ENCODE measurements around the gene WBP1L. TPM values are rescaled to one million over a fixed set of nuclear protein-coding genes. Genes with fewer than 3 reads are reported as not detected.
A peak's percentile ranks its signal among the peaks of the same experiment; 100 is the strongest.
"Not testable (repeated sequence)": the region's sequence is repeated elsewhere in the genome, so short reads cannot be mapped to it uniquely, and the experiment has no call there.

Gene WBP1L
- total RNA-seq, result 100 to 1,000 TPM; 103 to 204 (median 145) TPM

- TF ChIP-seq, protein P1, sequence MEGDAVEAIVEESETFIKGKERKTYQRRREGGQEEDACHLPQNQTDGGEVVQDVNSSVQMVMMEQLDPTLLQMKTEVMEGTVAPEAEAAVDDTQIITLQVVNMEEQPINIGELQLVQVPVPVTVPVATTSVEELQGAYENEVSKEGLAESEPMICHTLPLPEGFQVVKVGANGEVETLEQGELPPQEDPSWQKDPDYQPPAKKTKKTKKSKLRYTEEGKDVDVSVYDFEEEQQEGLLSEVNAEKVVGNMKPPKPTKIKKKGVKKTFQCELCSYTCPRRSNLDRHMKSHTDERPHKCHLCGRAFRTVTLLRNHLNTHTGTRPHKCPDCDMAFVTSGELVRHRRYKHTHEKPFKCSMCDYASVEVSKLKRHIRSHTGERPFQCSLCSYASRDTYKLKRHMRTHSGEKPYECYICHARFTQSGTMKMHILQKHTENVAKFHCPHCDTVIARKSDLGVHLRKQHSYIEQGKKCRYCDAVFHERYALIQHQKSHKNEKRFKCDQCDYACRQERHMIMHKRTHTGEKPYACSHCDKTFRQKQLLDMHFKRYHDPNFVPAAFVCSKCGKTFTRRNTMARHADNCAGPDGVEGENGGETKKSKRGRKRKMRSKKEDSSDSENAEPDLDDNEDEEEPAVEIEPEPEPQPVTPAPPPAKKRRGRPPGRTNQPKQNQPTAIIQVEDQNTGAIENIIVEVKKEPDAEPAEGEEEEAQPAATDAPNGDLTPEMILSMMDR (IDR thresholded peaks at IDR 0.05 in 4 of 5, conservative IDR thresholded peaks at IDR 0.05 in 1 of 5), result no peak
- TF ChIP-seq POLR2A (IDR thresholded peaks at IDR 0.05), result peak; percentile 90 to 95
- H3K4me1 ChIP-seq, result peaks cover 16 to 27% of the 10 kb centered on the region in 2 donors
- DNase-seq (peak; percentile 98 to 99), ATAC-seq (peak; percentile 96 to 98)
- peak within 1 kb of the TSS; percentile 85 to 99 (median 98) for H3K4me3 ChIP-seq
- no peaks in the 10 kb centered on the region for H3K36me3 ChIP-seq
- in situ Hi-C loops (cut with MboI; ENCODE audit: low sequenced_read_pairs in 4 of 4) (loop anchor here (10.0 to 25.0 kb wide), 4 partner anchors 61 to 494 kb away; partner anchors contain the start of gene RPEL1 (in 2 of the 4)), intact Hi-C loops (cut with DNase I; ENCODE audit: low total_unique reads) (loop anchor here (1.0 to 5.0 kb wide), 3 partner anchors 29 to 109 kb away; partner anchors contain the start of genes ARL3, BORCS7 and SFXN2)
- no peaks in the 10 kb centered on the region for H3K27me3 ChIP-seq
- H3K27ac ChIP-seq, result peak within 1 kb of the TSS; percentile 94 to 98 (median 96)
- no peaks in the 10 kb centered on the region for H3K9me3 ChIP-seq
Measured at GRCh38 chr10:102743588-102744373, at the start of gene WBP1L. TSS of gene WBP1L (plus strand) at chr10:102743948. CDS start at chr10:102744054, 106 bp downstream.

- H3K4me3 ChIP-seq, result not testable (repeated sequence)
Measured at GRCh38 chr10:102695401-102695800, 48.3 kb upstream of the WBP1L start.

DNA sequence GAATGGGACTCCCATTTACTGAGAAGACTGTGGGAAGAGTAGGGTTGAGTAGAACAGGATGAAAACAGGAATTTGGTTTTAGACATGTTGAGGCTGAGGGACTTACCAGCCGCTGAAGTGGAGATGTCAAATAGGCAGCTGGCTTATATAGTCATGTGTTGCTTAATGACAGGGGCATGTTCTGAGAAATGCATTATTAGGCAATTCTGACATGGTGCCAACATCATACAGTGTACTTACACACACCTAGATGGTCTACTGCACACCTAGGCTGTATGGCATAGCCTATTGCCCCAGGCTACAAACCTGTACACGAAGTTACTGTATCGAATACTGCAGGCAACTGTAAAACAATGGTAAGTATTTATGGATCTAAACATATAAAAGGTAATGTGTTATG is 47.0 kb upstream of the WBP1L start:
- TF ChIP-seq, protein P1 (IDR thresholded peaks at IDR 0.05 in 4 of 5, conservative IDR thresholded peaks at IDR 0.05 in 1 of 5), result no peak
- no peak for TF ChIP-seq POLR2A (IDR thresholded peaks at IDR 0.05)
- H3K4me3 ChIP-seq, result no peak overlapping the region
- intact Hi-C loops (cut with DNase I; ENCODE audit: low total_unique reads) (no loop called here), in situ Hi-C loops (cut with MboI; ENCODE audit: low sequenced_read_pairs in 4 of 4) (no loop called here)
- H3K27ac ChIP-seq, result no peak overlapping the region
- DNase-seq (no peak), ATAC-seq (no peak)
- H3K36me3 ChIP-seq, result peaks cover 0 to 5% of the 10 kb centered on the region in 2 donors
- H3K27me3 ChIP-seq, result no peaks in the 10 kb centered on the region
- H3K4me1 ChIP-seq, result no peaks in the 10 kb centered on the region
- H3K9me3 ChIP-seq, result no peaks in the 10 kb centered on the region

More at GRCh38 chr10:102695401-102695800, 48.3 kb upstream of the WBP1L start:
- DNase-seq; in situ Hi-C loops (cut with MboI; ENCODE audit: low sequenced_read_pairs in 4 of 4); H3K27me3 ChIP-seq; H3K4me1 ChIP-seq; intact Hi-C loops (cut with DNase I; ENCODE audit: low total_unique reads); H3K27ac ChIP-seq; H3K36me3 ChIP-seq; ATAC-seq; H3K9me3 ChIP-seq: not testable (repeated sequence)

DNA sequence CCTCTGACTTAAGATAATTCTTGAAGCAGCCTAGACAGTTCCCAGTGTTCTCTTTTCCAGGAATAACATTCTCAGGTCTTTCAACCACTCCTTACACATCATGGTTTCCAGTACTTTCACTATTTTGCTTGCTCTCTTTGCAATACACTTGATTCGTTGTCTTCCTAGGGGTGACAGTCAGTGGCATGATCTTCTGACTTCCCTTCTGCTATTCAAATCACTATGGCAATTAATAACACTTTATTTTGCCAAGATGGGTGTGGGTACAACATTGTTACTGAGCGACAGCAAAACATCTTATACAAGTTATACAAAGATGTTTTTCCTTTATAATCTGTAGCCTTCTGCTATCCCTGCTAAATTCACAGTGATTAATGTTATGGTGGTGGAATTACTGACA is 44.9 kb upstream of the WBP1L start:
- H3K36me3 ChIP-seq, result peaks cover 0 to 5% of the 10 kb centered on the region in 2 donors
- no peak overlapping the region for H3K27ac ChIP-seq
- H3K4me1 ChIP-seq, result no peaks in the 10 kb centered on the region
- in situ Hi-C loops (cut with MboI; ENCODE audit: low sequenced_read_pairs in 4 of 4) (no loop called here), intact Hi-C loops (cut with DNase I; ENCODE audit: low total_unique reads) (no loop called here)
- no peaks in the 10 kb centered on the region for H3K9me3 ChIP-seq
- DNase-seq, result no peak
- no peaks in the 10 kb centered on the region for H3K27me3 ChIP-seq
- H3K4me3 ChIP-seq, result no peak overlapping the region
- no peak for ATAC-seq
- TF ChIP-seq, protein P1 (IDR thresholded peaks at IDR 0.05 in 4 of 5, conservative IDR thresholded peaks at IDR 0.05 in 1 of 5), result no peak
- TF ChIP-seq POLR2A (IDR thresholded peaks at IDR 0.05), result no peak

- Histone ChIP-seq H3K9me3 (no peaks in the 10 kb centered on the region), H3K27me3 (no peaks in the 10 kb centered on the region), H3K36me3 (peaks cover 0 to 5% of the 10 kb centered on the region in 2 donors), H3K4me3 (no peak overlapping the region), H3K4me1 (no peaks in the 10 kb centered on the region), H3K27ac (no peak overlapping the region)
- intact Hi-C loops (cut with DNase I; ENCODE audit: low total_unique reads), result no loop called here
- DNase-seq (no peak), ATAC-seq (no peak)
- in situ Hi-C loops (cut with MboI; ENCODE audit: low sequenced_read_pairs in 4 of 4), result no loop called here
- TF ChIP-seq, protein P1 (IDR thresholded peaks at IDR 0.05 in 4 of 5, conservative IDR thresholded peaks at IDR 0.05 in 1 of 5), result no peak
- TF ChIP-seq POLR2A (IDR thresholded peaks at IDR 0.05), result no peak
Measured at GRCh38 chr10:102701272-102701671, 42.5 kb upstream of the WBP1L start.
